HCEC 1CT (cell line): ENCODE results near the gene PARN.
A peak's percentile ranks its signal among the peaks of the same experiment; 100 is the strongest.
"Not testable (repeated sequence)": the region's sequence is repeated elsewhere in the genome, so short reads cannot be mapped to it uniquely, and the experiment has no call there.

Source experiments
- DNase-seq: peaks from one replicate; pipeline ENCODE4 v3.0.0-alpha.2; 2017

The PARN gene

DNA sequence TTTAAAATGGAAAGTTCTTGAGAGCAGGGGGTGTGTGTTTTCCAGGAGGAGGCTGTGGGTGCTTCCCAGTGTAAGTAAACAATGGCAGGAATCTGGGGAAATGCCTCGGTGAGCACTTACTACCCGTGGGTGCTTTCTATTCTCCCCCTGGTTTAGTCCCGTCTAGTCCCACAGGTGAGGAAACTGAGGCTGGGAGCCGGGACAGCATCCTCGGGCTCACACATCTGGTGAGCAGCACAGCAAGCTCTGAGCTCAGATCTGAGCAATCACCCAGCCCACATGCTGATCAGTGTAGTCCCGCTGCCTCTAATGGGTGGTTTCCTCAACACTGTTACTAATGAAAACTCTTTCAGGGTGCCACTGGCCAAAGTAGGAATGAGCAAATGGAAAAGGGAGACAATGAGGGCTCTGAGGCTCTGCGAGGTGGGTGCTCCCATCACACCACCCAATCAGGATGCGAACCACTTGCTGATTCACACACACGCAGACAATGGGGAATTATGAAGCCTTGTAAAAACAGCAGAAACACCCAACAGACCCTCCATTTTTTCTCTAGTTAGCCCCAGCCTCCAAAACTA, 202.6 kb downstream of the PARN start:
- no peak for DNase-seq

GRCh38 chr16:14424595-14424994, 205.5 kb downstream of the PARN start:
- DNase-seq, result no peak

DNA sequence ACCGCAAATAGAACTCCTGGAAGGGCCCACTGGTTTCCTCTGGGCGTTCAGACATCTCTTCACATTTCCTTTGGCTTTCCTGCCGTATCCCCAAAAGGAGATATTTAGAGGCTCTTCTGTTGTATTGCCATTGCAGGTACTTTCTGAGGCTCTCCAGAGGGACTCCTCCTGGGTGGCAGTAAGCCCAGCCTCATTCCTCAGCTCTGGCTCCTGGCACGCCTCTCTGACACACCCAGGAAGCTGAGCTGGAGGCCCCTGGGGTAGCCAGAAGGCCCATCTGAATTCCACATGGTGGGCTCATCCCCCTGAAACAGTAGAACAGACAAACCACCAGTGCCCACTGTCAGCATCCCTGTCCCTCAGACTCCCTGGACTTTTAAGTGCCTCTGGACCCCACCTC, 206.7 kb downstream of the PARN start:
- DNase-seq, result no peak

- DNase-seq, result no peak
Observed at GRCh38 chr16:14420721-14421488, 209.2 kb downstream of the PARN start.

DNA sequence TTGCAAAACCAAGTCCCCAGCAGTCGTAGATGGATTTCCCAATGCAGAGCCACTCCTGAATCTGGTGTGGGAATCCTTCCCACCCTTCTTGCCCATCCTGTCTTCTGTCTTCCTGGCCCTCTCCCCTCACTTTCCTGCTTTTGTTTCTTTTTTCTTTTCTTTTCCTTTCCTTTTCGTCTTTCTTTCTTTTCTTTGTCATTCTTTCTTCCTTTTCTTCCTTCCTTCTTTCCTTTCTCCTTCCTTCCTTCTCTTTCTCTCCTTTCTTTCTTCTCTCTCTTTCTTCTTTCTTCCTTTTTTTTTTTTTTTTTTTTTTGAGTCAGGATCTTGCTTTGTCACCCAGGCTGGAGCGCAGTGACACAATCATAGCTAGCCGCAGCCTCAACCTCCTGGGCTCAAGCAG, 209.8 kb downstream of the PARN start:
- not testable (repeated sequence) for DNase-seq

DNA sequence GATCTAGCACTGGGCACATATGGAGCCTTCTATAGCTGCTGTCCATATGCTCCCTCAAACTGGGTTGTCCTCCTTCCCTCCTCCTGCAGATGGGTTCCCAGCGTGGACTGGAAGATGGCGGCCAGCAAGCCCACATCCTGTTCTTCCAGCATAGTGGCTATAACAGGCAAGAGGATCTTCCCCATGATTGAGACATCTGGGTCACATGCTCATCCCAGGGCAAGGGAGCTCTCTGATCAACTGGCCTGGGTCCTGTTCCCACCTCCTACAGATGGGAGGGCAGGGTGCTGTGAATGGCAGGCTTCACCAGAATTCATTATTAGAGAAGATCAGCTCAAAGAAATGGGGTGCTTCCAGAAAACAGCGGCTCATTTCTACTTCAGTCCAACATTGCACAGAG, 210.2 kb downstream of the PARN start:
- DNase-seq, result no peak

DNA sequence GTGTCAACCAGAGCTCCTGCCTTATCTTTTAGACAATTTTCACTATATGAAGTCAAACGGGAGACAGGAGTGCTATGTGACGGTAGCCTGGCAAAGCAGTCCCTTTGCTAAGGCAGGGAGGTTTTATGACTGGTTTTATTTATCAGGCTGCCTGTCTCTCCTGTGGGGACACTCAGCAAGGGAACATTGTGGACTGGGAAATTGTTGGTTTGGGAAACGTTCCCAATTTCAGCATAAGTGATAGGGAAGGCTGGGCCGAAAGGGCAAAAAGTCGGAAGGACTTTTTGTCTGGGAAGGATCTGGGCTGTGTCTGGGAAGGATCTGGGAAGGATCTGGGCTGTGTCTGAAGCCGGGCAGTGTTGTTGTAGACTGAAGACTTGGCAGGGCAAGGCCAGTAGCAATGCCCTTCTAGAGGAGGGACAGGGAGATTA, 211.2 kb downstream of the PARN start:
- DNase-seq, result no peak

DNA sequence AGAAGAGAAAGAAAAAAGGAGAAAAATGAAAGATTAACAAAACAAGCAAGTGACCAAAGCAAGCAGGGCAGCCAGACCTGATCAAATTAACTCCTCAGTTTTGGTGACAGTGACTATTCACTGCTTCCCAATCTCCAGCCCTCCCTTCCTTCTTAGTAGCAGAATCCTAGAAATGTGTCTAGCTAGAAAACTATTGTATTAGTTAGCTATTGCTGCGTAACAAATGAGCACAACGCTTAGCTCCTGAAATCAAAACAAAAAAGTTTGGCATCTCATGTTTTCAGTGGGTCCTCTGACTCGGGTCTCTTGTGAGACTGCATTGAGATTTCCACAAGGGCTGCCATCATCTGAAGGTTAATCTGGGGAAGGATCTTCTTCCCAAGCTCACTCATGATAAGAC, 213.9 kb downstream of the PARN start:
- no peak for DNase-seq

DNA sequence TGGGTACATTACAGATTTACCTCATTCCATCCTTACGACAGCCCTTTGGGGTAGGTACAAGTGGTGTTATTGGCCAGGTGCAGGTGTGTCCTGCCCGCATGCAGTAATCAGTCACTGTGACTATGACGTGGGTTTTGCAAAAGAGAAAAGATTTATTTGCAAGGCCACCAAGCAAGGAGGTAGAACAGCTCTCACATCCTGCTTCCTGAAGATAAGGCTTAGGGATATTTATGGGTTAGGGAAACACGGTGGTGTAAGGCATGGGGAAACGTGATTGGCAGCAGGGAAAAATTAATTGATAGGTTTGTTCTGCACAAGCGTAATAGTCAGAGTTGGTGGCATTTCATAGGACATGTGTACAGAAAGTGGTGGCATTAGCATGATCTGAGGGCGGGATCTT, 214.8 kb downstream of the PARN start:
- DNase-seq, result no peak

DNA sequence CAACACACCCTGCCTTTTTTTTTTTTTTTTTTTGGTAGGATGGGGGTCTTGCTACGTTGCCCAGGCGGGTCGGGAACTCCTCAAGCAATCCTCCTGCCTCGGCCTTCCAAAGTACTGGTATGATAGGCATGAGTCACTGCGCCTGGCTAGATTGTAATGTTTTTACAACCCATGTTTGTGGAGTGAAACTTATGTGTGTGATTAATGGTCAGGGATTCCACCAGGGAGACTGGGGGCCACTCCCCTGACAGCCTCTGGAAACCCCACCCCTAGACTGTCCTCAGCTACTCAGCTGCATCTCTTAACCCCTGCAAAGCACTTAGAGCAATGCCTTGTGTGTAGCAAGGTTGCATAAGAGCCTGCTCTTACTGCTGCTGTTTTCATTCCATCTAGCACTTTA, 220.5 kb downstream of the PARN start:
- peak; percentile 93 for DNase-seq

- DNase-seq, result no peak
Observed at GRCh38 chr16:14407786-14408399, 222.2 kb downstream of the PARN start.

GRCh38 chr16:14405611-14406537, 224.2 kb downstream of the PARN start:
- DNase-seq, result no peak

GRCh38 chr16:14403001-14403389, 227.1 kb downstream of the PARN start:
- not testable (repeated sequence) for DNase-seq

- DNase-seq, result not testable (repeated sequence)
Observed at GRCh38 chr16:14402114-14403000, 227.7 kb downstream of the PARN start.

DNA sequence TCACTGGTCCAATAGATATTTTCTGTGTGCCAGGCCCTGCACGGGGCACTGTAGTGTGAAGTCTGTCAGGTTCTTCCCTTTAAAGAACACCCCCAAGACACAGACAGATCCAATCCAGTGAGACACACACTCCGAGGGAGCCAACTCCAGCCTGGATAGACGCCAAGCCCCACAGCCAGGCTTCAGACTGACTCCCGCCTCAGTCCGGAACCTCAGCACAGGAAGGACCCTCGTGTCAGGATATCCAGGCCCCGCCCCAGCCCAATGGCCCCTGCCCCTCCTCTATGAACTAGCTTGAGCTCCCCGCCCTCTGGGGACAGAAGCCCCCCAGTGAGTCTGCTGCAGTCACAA, 228.4 kb downstream of the PARN start:
- not testable (repeated sequence) for DNase-seq

- not testable (repeated sequence) for DNase-seq
Observed at GRCh38 chr16:14400978-14401710, 228.9 kb downstream of the PARN start.

GRCh38 chr16:14400285-14400977, 229.6 kb downstream of the PARN start:
- no peak for DNase-seq

DNA sequence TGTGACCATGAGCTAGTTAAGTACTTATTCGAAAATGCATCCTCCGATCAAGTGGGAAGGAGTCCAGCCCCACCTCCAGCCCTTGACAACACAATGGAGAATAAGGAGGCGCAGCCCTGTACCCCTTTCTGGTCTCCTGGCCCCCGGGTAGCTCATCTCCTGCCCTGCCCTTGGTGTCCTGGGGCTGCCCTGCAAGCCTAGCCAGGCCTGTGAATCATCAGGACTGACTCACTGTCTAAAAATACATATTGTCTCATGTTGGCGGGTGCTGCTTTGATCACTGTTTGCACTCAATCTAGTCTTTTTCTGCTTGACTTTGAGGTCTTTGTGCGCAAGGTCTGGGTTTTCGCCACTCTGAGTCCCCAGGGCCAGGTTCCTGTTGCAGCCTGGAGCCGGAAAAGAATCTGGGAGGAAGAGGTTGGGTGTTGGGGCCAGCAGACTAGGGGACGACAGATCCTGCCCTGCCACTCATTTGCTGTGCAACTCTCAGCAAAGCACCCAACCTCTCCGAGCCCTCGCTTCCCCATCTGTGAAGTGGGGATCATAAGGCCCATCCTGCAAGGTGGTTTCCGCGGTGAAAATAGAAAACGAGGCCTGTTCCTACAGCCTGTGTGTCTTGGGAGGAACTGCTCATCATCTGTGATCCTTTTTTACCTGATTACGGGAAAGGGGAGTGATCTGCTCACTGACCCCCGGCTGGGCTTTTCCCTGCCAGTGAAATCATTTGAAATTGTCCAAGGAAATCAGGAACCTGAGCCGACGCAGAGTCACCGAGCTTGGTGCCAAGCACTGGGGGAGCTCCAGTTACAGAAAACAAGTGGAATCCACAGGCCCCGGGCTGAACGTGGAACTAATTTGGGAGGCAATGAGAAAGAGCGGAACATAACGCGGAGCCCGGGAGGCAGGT, 230.4 kb downstream of the PARN start:
- DNase-seq, result peak; percentile 43

DNA sequence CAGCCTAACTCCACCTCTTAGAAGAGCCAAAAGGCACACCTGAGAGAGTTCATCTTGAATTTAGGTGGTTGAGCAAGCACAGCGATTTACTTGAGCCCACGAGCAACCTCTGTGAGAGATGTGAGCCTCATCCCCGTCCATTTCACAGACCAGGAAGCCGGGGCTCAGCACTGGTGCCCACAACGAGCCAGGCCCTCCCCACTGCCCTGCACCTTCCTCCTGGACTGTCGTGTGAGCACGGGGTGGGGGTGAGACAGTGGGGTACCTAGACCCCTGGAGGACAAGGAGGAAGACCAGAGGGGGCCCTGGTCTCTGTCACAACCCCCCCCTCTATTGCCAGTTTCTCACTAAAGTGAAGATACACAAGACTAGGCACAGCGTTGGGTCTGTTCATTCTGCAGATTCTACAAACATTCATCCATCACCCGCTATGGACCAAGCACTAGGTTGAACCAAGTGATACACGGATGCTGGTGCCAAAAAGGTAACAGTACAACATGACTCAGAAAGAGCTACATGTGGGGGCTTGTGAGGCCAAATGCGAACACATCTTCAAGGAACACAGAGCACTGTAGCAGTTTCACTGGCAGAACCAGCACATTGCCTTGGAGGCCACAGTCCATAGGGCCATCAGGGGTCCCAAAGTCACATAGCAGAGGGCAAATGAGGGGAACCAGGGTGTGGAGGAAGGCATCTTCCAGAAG, 231.9 kb downstream of the PARN start:
- no peak for DNase-seq
